ENCODE results near the gene AQP9.
"Not testable (repeated sequence)": the region's sequence is repeated elsewhere in the genome, so short reads cannot be mapped to it uniquely, and the experiment has no call there.

AQP9 gene

DNA sequence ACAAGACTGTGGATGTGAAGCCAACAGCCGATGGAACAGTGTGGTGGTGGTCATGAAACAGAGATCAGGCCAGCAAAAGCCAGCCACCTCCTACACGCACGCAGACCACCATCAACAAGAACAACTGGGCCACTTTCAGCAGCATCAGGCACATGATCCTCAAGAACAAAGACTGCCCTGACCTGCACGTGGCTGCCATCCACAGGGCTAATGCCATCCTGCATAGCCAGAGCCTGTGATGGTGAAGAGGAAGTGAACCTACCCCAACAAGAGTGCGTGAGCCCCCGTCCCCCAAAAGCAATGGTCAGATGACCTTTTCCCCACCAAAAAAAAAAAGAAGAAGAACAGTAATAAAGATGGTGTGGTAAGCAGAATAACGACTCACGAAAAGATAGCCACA, 62.6 kb downstream of the AQP9 start:
- Histone ChIP-seq H3K9me3 (ENCODE audit: control insufficient read depth in 5 of 5, low read length in 5 of 5) (no peaks in the 10 kb centered on the region), H3K4me3 (ENCODE audit: low read depth in 1 of 5, low read length in 5 of 5) (no peak overlapping the region), H3K4me1 (ENCODE audit: control insufficient read depth in 5 of 5, insufficient read depth in 5 of 5, low read length in 5 of 5) (peaks cover 0 to 2% (median 0%) of the 10 kb centered on the region in 5 donors), H3K36me3 (ENCODE audit: control insufficient read depth in 5 of 5, insufficient read depth in 5 of 5, low read length in 5 of 5) (no peaks in the 10 kb centered on the region), H3K27me3 (ENCODE audit: control insufficient read depth in 5 of 5, insufficient read depth in 4 of 5, low read length in 5 of 5) (peaks cover 0 to 5% (median 0%) of the 10 kb centered on the region in 5 donors), H3K9ac (ENCODE audit: low read length in 5 of 5) (no peak overlapping the region), H3K27ac (ENCODE audit: low read depth, low read length) (no peak overlapping the region)

GRCh38 chr15:58201516-58201915, 63.3 kb downstream of the AQP9 start:
- Histone ChIP-seq H3K4me1 (ENCODE audit: control insufficient read depth in 5 of 5, insufficient read depth in 5 of 5, low read length in 5 of 5) (peaks cover 0 to 2% (median 0%) of the 10 kb centered on the region in 5 donors), H3K27ac (ENCODE audit: low read depth, low read length) (no peak overlapping the region), H3K9me3 (ENCODE audit: control insufficient read depth in 5 of 5, low read length in 5 of 5) (no peaks in the 10 kb centered on the region)

DNA sequence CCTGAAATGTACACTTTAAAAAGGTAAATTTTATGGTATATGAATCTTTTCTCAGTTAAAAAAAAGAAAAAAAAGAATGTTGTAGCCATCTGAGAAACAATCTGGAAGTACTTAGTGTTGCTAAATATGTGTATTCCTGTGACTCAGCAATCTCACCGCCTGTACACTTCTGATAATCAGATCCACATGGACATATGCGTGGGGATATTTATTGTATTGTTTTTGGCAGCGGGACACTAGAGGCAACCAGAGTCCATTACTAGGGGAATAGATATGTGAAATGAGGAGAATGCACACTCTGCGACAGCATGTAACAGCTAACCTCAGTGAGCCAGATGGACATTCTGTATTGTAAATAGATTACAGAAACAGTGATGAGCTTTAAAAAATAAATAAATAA, 65.4 kb downstream of the AQP9 start:
- no peak overlapping the region for H3K4me3 ChIP-seq (ENCODE audit: low read depth in 1 of 5, low read length in 5 of 5)
- no peaks in the 10 kb centered on the region for H3K36me3 ChIP-seq (ENCODE audit: control insufficient read depth in 5 of 5, insufficient read depth in 5 of 5, low read length in 5 of 5)
- H3K27me3 ChIP-seq (ENCODE audit: control insufficient read depth in 5 of 5, insufficient read depth in 4 of 5, low read length in 5 of 5), result peaks cover 0 to 5% (median 0%) of the 10 kb centered on the region in 5 donors
- H3K27ac ChIP-seq (ENCODE audit: low read depth, low read length), result no peak overlapping the region
- no peak overlapping the region for H3K9ac ChIP-seq (ENCODE audit: low read length in 5 of 5)
- no peaks in the 10 kb centered on the region for H3K9me3 ChIP-seq (ENCODE audit: control insufficient read depth in 5 of 5, low read length in 5 of 5)
- H3K4me1 ChIP-seq (ENCODE audit: control insufficient read depth in 5 of 5, insufficient read depth in 5 of 5, low read length in 5 of 5), result peaks cover 0 to 2% (median 0%) of the 10 kb centered on the region in 5 donors

More at GRCh38 chr15:58201516-58201915, 63.3 kb downstream of the AQP9 start:
- Histone ChIP-seq H3K36me3 (ENCODE audit: control insufficient read depth in 5 of 5, insufficient read depth in 5 of 5, low read length in 5 of 5) (no peaks in the 10 kb centered on the region), H3K27me3 (ENCODE audit: control insufficient read depth in 5 of 5, insufficient read depth in 4 of 5, low read length in 5 of 5) (peaks cover 0 to 5% (median 0%) of the 10 kb centered on the region in 5 donors), H3K9ac (ENCODE audit: low read length in 5 of 5) (no peak overlapping the region), H3K4me3 (ENCODE audit: low read depth in 1 of 5, low read length in 5 of 5) (no peak overlapping the region)

DNA sequence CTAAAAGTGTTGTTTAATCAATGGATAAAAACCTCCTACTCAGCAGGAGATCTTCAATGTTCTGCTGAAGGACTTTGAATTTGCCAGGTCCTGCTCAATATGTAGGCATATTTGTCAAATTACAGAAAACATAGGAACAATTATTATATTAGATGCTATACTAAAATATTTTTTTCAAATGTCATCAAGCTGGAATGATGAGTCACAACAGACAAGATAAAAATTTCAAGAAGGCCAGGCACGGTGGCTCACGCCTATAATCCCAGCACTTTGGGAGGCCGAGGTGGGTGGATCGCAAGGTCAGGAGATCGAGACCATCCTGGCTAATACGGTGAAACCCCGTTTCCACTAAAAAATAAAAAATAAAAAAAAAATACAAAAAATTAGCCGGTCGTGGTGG, 68.0 kb downstream of the AQP9 start:
- Histone ChIP-seq H3K9me3 (ENCODE audit: control insufficient read depth in 5 of 5, low read length in 5 of 5) (no peaks in the 10 kb centered on the region), H3K4me3 (ENCODE audit: low read depth in 1 of 5, low read length in 5 of 5) (no peak overlapping the region), H3K27me3 (ENCODE audit: control insufficient read depth in 5 of 5, insufficient read depth in 4 of 5, low read length in 5 of 5) (peaks cover 0 to 5% (median 0%) of the 10 kb centered on the region in 5 donors), H3K36me3 (ENCODE audit: control insufficient read depth in 5 of 5, insufficient read depth in 5 of 5, low read length in 5 of 5) (no peaks in the 10 kb centered on the region), H3K27ac (ENCODE audit: low read depth, low read length) (no peak overlapping the region), H3K4me1 (ENCODE audit: control insufficient read depth in 5 of 5, insufficient read depth in 5 of 5, low read length in 5 of 5) (peaks cover 0 to 2% (median 0%) of the 10 kb centered on the region in 5 donors), H3K9ac (ENCODE audit: low read length in 5 of 5) (no peak overlapping the region)

GRCh38 chr15:58208217-58208616, 70.0 kb downstream of the AQP9 start:
- not testable (repeated sequence) for H3K9me3 ChIP-seq (ENCODE audit: control insufficient read depth in 5 of 5, low read length in 5 of 5); H3K4me3 ChIP-seq (ENCODE audit: low read depth in 1 of 5, low read length in 5 of 5); H3K36me3 ChIP-seq (ENCODE audit: control insufficient read depth in 5 of 5, insufficient read depth in 5 of 5, low read length in 5 of 5); H3K27ac ChIP-seq (ENCODE audit: low read depth, low read length); H3K27me3 ChIP-seq (ENCODE audit: control insufficient read depth in 5 of 5, insufficient read depth in 4 of 5, low read length in 5 of 5); H3K9ac ChIP-seq (ENCODE audit: low read length in 5 of 5); H3K4me1 ChIP-seq (ENCODE audit: control insufficient read depth in 5 of 5, insufficient read depth in 5 of 5, low read length in 5 of 5)

DNA sequence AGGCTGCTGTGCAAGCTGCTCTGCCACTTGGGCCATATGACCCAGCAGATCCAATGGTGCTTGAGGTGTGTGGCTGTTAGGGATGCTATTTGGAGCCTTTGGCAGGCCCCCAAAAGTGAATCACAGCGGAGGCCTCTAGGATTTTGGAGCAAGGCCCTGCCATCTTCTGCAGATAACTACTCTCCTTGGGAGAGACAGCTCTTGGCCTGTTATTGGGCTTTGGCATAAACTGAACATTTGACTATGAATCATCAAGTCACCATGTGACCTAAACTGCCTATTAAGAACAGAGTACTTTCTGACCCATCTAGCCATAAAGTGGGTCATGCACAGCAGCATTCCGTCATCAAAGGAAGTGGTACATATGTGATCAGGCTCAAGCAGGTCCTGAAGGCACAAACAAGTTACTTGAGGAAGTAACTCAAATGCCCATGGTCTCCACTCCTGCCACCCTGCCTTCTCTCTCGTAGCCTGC, 70.9 kb downstream of the AQP9 start:
- not testable (repeated sequence) for H3K36me3 ChIP-seq (ENCODE audit: control insufficient read depth in 5 of 5, insufficient read depth in 5 of 5, low read length in 5 of 5); H3K27ac ChIP-seq (ENCODE audit: low read depth, low read length); H3K9ac ChIP-seq (ENCODE audit: low read length in 5 of 5); H3K27me3 ChIP-seq (ENCODE audit: control insufficient read depth in 5 of 5, insufficient read depth in 4 of 5, low read length in 5 of 5); H3K4me3 ChIP-seq (ENCODE audit: low read depth in 1 of 5, low read length in 5 of 5); H3K9me3 ChIP-seq (ENCODE audit: control insufficient read depth in 5 of 5, low read length in 5 of 5)
- peaks cover 0 to 12% (median 11%) of the 10 kb centered on the region in 5 donors for H3K4me1 ChIP-seq (ENCODE audit: control insufficient read depth in 5 of 5, insufficient read depth in 5 of 5, low read length in 5 of 5)

GRCh38 chr15:58210031-58210430, 71.8 kb downstream of the AQP9 start:
- H3K9me3 ChIP-seq (ENCODE audit: control insufficient read depth in 5 of 5, low read length in 5 of 5); H3K4me3 ChIP-seq (ENCODE audit: low read depth in 1 of 5, low read length in 5 of 5); H3K9ac ChIP-seq (ENCODE audit: low read length in 5 of 5); H3K27me3 ChIP-seq (ENCODE audit: control insufficient read depth in 5 of 5, insufficient read depth in 4 of 5, low read length in 5 of 5); H3K27ac ChIP-seq (ENCODE audit: low read depth, low read length); H3K36me3 ChIP-seq (ENCODE audit: control insufficient read depth in 5 of 5, insufficient read depth in 5 of 5, low read length in 5 of 5): not testable (repeated sequence)
- H3K4me1 ChIP-seq (ENCODE audit: control insufficient read depth in 5 of 5, insufficient read depth in 5 of 5, low read length in 5 of 5), result peaks cover 0 to 14% (median 11%) of the 10 kb centered on the region in 5 donors

DNA sequence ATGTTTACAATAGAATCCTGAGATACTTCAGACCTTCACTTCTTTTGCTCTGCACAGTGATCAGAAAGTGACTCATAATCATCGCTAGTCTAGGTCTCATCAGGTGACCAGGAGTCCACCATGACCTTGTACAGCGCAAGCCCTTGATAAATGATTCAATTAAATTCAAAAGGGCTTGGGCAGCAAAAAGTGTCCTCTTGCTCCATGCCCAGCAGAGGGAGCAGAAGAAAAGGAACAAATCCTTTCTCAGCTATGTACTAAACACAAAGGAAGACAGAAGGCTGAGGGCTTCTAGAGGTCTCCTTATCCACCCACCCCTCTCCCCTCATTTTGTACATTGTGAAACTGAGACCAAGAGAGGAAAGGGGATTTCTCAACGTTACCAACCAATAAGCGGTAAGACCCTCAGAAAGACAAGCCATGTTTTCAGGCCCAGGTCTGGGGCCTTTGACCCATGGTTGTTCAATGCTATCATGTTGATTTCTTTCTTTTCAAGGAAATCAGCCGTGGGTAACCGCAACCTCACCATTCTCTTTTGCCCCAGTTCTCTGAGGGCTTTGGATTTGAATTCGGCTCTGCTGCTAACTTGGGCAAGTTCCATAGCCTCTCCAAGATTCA, 74.8 kb downstream of the AQP9 start:
- no peaks in the 10 kb centered on the region for H3K27me3 ChIP-seq (ENCODE audit: control insufficient read depth in 5 of 5, insufficient read depth in 4 of 5, low read length in 5 of 5)
- H3K4me1 ChIP-seq (ENCODE audit: control insufficient read depth in 5 of 5, insufficient read depth in 5 of 5, low read length in 5 of 5), result peaks cover 0 to 14% (median 11%) of the 10 kb centered on the region in 5 donors
- no peak overlapping the region for H3K4me3 ChIP-seq (ENCODE audit: low read depth in 1 of 5, low read length in 5 of 5)
- no peaks in the 10 kb centered on the region for H3K36me3 ChIP-seq (ENCODE audit: control insufficient read depth in 5 of 5, insufficient read depth in 5 of 5, low read length in 5 of 5)
- no peak overlapping the region for H3K27ac ChIP-seq (ENCODE audit: low read depth, low read length)
- H3K9ac ChIP-seq (ENCODE audit: low read length in 5 of 5), result no peak overlapping the region
- no peaks in the 10 kb centered on the region for H3K9me3 ChIP-seq (ENCODE audit: control insufficient read depth in 5 of 5, low read length in 5 of 5)

GRCh38 chr15:58213587-58214338, 75.6 kb downstream of the AQP9 start:
- H3K27ac ChIP-seq (ENCODE audit: low read depth, low read length), result no peak overlapping the region
- H3K4me3 ChIP-seq (ENCODE audit: low read depth in 1 of 5, low read length in 5 of 5), result no peak overlapping the region
- H3K9ac ChIP-seq (ENCODE audit: low read length in 5 of 5), result no peak overlapping the region
- no peaks in the 10 kb centered on the region for H3K9me3 ChIP-seq (ENCODE audit: control insufficient read depth in 5 of 5, low read length in 5 of 5)
- peaks cover 0 to 14% (median 11%) of the 10 kb centered on the region in 5 donors for H3K4me1 ChIP-seq (ENCODE audit: control insufficient read depth in 5 of 5, insufficient read depth in 5 of 5, low read length in 5 of 5)
- H3K36me3 ChIP-seq (ENCODE audit: control insufficient read depth in 5 of 5, insufficient read depth in 5 of 5, low read length in 5 of 5), result no peaks in the 10 kb centered on the region
- no peaks in the 10 kb centered on the region for H3K27me3 ChIP-seq (ENCODE audit: control insufficient read depth in 5 of 5, insufficient read depth in 4 of 5, low read length in 5 of 5)

- Histone ChIP-seq H3K27me3 (ENCODE audit: control insufficient read depth in 5 of 5, insufficient read depth in 4 of 5, low read length in 5 of 5) (no peaks in the 10 kb centered on the region), H3K4me1 (ENCODE audit: control insufficient read depth in 5 of 5, insufficient read depth in 5 of 5, low read length in 5 of 5) (peaks cover 0 to 14% (median 11%) of the 10 kb centered on the region in 5 donors), H3K9ac (ENCODE audit: low read length in 5 of 5) (no peak overlapping the region), H3K4me3 (ENCODE audit: low read depth in 1 of 5, low read length in 5 of 5) (no peak overlapping the region), H3K36me3 (ENCODE audit: control insufficient read depth in 5 of 5, insufficient read depth in 5 of 5, low read length in 5 of 5) (no peaks in the 10 kb centered on the region), H3K9me3 (ENCODE audit: control insufficient read depth in 5 of 5, low read length in 5 of 5) (peaks cover 0 to 4% (median 3%) of the 10 kb centered on the region in 5 donors), H3K27ac (ENCODE audit: low read depth, low read length) (no peak overlapping the region)
Observed at GRCh38 chr15:58214591-58215340, 76.6 kb downstream of the AQP9 start.
